Neural crest cell (in vitro differentiated cells): Measurements from ENCODE around the gene DNAH2. TPM values are rescaled to one million over a fixed set of nuclear protein-coding genes. Genes with fewer than 3 reads are reported as not detected.

ENCODE experiments used
- DNase-seq: peaks from one replicate; pipeline ENCODE4 v3.0.0; 2021; ENCODE audit warnings: low read depth, mixed read lengths, low spot score
- H3K27ac Mint-ChIP-seq: one replicate; pipeline ENCODE4 v1.8.0; 2021; ENCODE audit warnings: mild to moderate bottlenecking, mixed read lengths; ENCODE audit not compliant: unreplicated experiment
- H3K27me3 Mint-ChIP-seq: 2 replicates; pipeline ENCODE4 v1.8.0; 2021; ENCODE audit warnings: low read depth, mild to moderate bottlenecking, mixed read lengths
- H3K36me3 Mint-ChIP-seq: 2 replicates; pipeline ENCODE4 v1.8.0; 2021; ENCODE audit warnings: low read depth, mild to moderate bottlenecking, mixed read lengths
- H3K4me1 Mint-ChIP-seq: 2 replicates; pipeline ENCODE4 v1.8.0; 2021; ENCODE audit warnings: mixed read lengths
- H3K4me3 Mint-ChIP-seq: one replicate; pipeline ENCODE4 v1.8.0; 2021; ENCODE audit warnings: mild to moderate bottlenecking, mixed read lengths
- H3K9me3 Mint-ChIP-seq: 2 replicates; pipeline ENCODE4 v1.8.0; 2021; ENCODE audit warnings: mixed read lengths
- CTCF ChIP-seq: fragments of 200-600 bp; sonication (generic); conservative IDR thresholded peaks from 2 replicates; pipeline ENCODE4 v1.5.0; 2021; ENCODE audit warnings: antibody characterized with exemption, mild to moderate bottlenecking
- total RNA-seq: library from RNA; stranded (reverse); gene quantifications from 2 replicates; pipeline ENCODE4 v1.2.1, GENCODE V29; 2021

The DNAH2 gene
- total RNA-seq, 1 donor from 2014 or later = 0.16 TPM

GRCh38 chr17:7707858-7708750 is 9.4 kb upstream of the DNAH2 start:
- Mint-ChIP-seq H3K9me3 (no peaks in the 10 kb centered on the region), H3K36me3 (peaks cover 4% of the 10 kb centered on the region), H3K4me3 (peak overlapping the region; percentile 79), H3K4me1 (peaks cover 63% of the 10 kb centered on the region), H3K27ac (no peak overlapping the region), H3K27me3 (peaks cover 15% of the 10 kb centered on the region)
- no peak for DNase-seq
- no peak for TF ChIP-seq CTCF

DNA sequence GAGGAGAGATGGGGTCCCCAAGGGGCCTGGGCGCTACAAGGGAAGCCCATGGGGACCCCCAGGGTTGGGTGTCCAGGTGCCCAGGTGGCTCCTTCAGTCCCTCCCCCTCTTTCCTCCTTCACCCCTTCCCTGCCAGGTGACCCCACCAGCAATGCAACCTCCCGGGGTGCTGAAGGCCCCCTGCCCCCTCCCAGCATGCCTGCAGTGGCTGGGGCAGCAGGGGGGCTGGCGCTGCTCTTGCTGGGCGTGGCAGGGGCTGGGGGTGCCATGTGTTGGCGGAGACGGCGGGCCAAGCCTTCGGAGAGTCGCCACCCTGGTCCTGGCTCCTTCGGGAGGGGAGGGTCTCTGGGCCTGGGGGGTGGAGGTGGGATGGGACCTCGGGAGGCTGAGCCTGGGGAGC is 8.5 kb upstream of the DNAH2 start:
- Mint-ChIP-seq H3K4me1 (peaks cover 61% of the 10 kb centered on the region), H3K4me3 (no peak overlapping the region), H3K9me3 (no peaks in the 10 kb centered on the region), H3K27me3 (peaks cover 14% of the 10 kb centered on the region), H3K36me3 (peaks cover 4% of the 10 kb centered on the region), H3K27ac (no peak overlapping the region)
- DNase-seq = no peak
- TF ChIP-seq CTCF = no peak

- Mint-ChIP-seq H3K27me3 (peaks cover 14% of the 10 kb centered on the region), H3K9me3 (no peaks in the 10 kb centered on the region), H3K27ac (peak overlapping the region; percentile 79), H3K4me1 (peaks cover 56% of the 10 kb centered on the region), H3K4me3 (peak overlapping the region; percentile 26), H3K36me3 (peaks cover 4% of the 10 kb centered on the region)
- TF ChIP-seq CTCF = no peak
- no peak for DNase-seq
Measured at GRCh38 chr17:7710301-7710700, 7.2 kb upstream of the DNAH2 start.

GRCh38 chr17:7711051-7711755 is 6.3 kb upstream of the DNAH2 start:
- H3K27ac Mint-ChIP-seq = peak overlapping the region; percentile 57
- H3K9me3 Mint-ChIP-seq = no peaks in the 10 kb centered on the region
- no peak for DNase-seq
- H3K4me3 Mint-ChIP-seq = peak overlapping the region; percentile 79
- peaks cover 56% of the 10 kb centered on the region for H3K4me1 Mint-ChIP-seq
- H3K27me3 Mint-ChIP-seq = peaks cover 12% of the 10 kb centered on the region
- peaks cover 4% of the 10 kb centered on the region for H3K36me3 Mint-ChIP-seq
- peak; percentile 45 for TF ChIP-seq CTCF

- Mint-ChIP-seq H3K36me3 (peaks cover 4% of the 10 kb centered on the region), H3K27ac (no peak overlapping the region), H3K27me3 (peaks cover 14% of the 10 kb centered on the region), H3K4me1 (peaks cover 57% of the 10 kb centered on the region), H3K9me3 (no peaks in the 10 kb centered on the region), H3K4me3 (peak overlapping the region; percentile 79)
- no peak for TF ChIP-seq CTCF
- peak; percentile 58 for DNase-seq
Measured at GRCh38 chr17:7712111-7712771, 5.3 kb upstream of the DNAH2 start.
